KMS-11 (cell line): ENCODE measurements around the gene DLST.

Experiments used
- H2AFZ ChIP-seq: fragments of 200-600 bp; sonication (generic); 2 replicates; pipeline ENCODE4 v1.6.1; 2016; ENCODE audit warnings: antibody characterized with exemption, mixed run types, low read depth
- H3K27ac ChIP-seq: fragments of 200-600 bp; sonication (generic); 2 replicates; pipeline ENCODE4 v1.6.1; 2016; ENCODE audit warnings: mild to moderate bottlenecking, mixed run types
- H3K27me3 ChIP-seq: fragments of 200-600 bp; sonication (generic); 2 replicates; pipeline ENCODE4 v1.6.1; 2017; ENCODE audit warnings: mild to moderate bottlenecking, low read depth, mixed run types, moderate library complexity; ENCODE audit not compliant: insufficient read depth
- H3K36me3 ChIP-seq: fragments of 200-600 bp; sonication (generic); 2 replicates; pipeline ENCODE4 v1.6.1; 2017; ENCODE audit warnings: mild to moderate bottlenecking, mixed run types; ENCODE audit not compliant: insufficient read depth
- H3K4me1 ChIP-seq: fragments of 200-600 bp; sonication (generic); 2 replicates; pipeline ENCODE4 v1.6.1; 2016; ENCODE audit warnings: mild to moderate bottlenecking, low read depth, mixed run types; ENCODE audit not compliant: poor library complexity, severe bottlenecking
- H3K4me2 ChIP-seq: fragments of 200-600 bp; sonication (generic); 2 replicates; pipeline ENCODE4 v1.7.0; 2016; ENCODE audit warnings: mild to moderate bottlenecking, mixed run types
- H3K4me3 ChIP-seq: fragments of 200-600 bp; sonication (generic); IDR thresholded peaks from 2 replicates; pipeline ENCODE4 v1.6.1; 2017; ENCODE audit warnings: low read depth, low read length, mixed read lengths; ENCODE audit not compliant: insufficient read depth
- H3K79me2 ChIP-seq: fragments of 200-600 bp; sonication (generic); 2 replicates; pipeline ENCODE4 v1.6.1; 2016; ENCODE audit warnings: low read depth, mixed run types; ENCODE audit not compliant: insufficient read depth
- H3K9ac ChIP-seq: fragments of 200-600 bp; sonication (generic); 2 replicates; pipeline ENCODE4 v1.6.1; 2016; ENCODE audit warnings: mild to moderate bottlenecking, mixed run types
- H4K20me1 ChIP-seq: fragments of 200-600 bp; sonication (generic); 2 replicates; pipeline ENCODE4 v1.6.1; 2016; ENCODE audit warnings: mild to moderate bottlenecking, mixed run types; ENCODE audit not compliant: insufficient read depth
- TF ChIP-seq, protein P1 (sequence below): fragments of 200-600 bp; sonication (generic); conservative IDR thresholded peaks from 2 replicates; pipeline ENCODE4 v1.6.1; 2017; ENCODE audit warnings: low read depth, mild to moderate bottlenecking, antibody characterized with exemption, low read length, moderate library complexity, mixed read lengths

DLST gene

DNA sequence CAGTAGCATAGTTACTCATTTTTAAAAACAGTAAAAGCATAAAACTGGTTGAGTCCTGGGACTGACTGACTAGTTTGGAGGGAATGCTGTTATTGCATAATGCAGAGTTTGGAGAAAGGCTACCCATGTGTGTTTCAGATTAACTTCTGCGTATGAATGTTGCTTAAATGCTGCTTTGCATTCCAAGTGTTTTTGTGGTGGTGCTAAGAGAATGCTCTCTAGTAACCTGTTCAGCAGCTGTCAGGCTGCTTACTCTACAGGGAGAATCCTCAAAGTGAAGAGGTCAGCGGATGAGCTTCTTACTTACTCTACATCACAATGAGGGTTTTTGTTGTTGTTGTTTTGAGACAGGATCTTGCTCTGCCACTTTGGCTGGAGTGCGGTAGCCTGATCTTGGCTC is 4.3 kb downstream of the DLST start:
- no peaks in the 10 kb centered on the region for H3K36me3 ChIP-seq
- no peak overlapping the region for H3K4me2 ChIP-seq
- H3K4me3 ChIP-seq: no peak overlapping the region
- H3K27me3 ChIP-seq: no peaks in the 10 kb centered on the region
- H3K9ac ChIP-seq: no peak overlapping the region
- peaks cover 9% of the 10 kb centered on the region for H3K4me1 ChIP-seq
- TF ChIP-seq, protein P1, sequence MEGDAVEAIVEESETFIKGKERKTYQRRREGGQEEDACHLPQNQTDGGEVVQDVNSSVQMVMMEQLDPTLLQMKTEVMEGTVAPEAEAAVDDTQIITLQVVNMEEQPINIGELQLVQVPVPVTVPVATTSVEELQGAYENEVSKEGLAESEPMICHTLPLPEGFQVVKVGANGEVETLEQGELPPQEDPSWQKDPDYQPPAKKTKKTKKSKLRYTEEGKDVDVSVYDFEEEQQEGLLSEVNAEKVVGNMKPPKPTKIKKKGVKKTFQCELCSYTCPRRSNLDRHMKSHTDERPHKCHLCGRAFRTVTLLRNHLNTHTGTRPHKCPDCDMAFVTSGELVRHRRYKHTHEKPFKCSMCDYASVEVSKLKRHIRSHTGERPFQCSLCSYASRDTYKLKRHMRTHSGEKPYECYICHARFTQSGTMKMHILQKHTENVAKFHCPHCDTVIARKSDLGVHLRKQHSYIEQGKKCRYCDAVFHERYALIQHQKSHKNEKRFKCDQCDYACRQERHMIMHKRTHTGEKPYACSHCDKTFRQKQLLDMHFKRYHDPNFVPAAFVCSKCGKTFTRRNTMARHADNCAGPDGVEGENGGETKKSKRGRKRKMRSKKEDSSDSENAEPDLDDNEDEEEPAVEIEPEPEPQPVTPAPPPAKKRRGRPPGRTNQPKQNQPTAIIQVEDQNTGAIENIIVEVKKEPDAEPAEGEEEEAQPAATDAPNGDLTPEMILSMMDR: no peak
- H3K79me2 ChIP-seq: peaks cover 44% of the 10 kb centered on the region
- no peak overlapping the region for H2AFZ ChIP-seq
- no peak overlapping the region for H3K27ac ChIP-seq
- H4K20me1 ChIP-seq: no peaks in the 10 kb centered on the region

DNA sequence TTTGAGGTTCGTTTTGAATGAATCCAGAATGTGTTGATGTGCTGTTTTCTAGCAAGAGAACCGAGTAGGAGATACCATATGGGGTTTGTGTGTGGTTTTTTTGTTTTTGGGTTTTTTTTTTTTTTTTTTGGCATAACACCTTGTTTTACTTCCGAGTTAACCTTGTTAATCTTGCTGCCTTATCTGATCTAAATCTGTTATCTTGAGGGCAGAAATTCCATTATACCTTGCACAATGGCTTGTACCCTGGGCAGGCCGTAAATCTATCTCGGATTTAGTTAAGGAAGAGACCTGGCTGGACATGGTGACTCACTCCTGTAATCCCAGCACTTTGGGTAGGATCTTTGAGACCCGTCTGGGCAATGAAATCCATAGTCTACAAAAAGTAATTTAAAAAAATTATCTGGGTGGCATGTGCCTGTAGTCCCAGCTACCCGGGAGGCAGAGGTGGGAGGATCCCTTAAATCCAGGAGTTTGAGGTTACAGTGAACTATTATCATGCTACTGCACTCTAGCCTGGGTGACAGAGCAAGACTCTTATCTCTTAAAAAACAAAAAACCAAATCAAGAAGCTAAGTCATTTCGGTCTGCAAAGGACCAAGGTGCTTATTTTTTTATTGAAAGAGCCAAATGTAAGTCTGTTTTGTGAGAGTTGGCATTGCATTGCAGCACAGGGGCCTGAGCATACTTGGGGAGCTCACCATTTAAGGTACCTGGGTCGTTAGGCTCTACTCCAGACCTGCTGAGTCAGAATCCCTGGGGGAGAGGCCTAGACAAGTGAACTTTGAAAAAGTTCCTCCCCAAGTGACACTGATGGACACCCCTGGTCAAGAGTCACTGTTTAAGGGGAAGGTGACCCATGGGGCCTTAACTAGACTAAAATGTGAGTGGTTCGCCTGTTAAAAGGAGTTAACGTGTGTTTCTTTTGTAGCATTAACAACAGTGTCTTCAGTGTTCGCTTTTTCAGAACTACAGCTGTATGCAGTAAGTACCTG is 6.7 kb downstream of the DLST start:
- Histone ChIP-seq H4K20me1 (no peaks in the 10 kb centered on the region), H3K4me3 (no peak overlapping the region), H3K36me3 (no peaks in the 10 kb centered on the region), H3K27ac (no peak overlapping the region), H3K79me2 (peaks cover 28% of the 10 kb centered on the region), H3K4me1 (peaks cover 4% of the 10 kb centered on the region), H2AFZ (no peak overlapping the region), H3K27me3 (no peaks in the 10 kb centered on the region), H3K9ac (no peak overlapping the region), H3K4me2 (no peak overlapping the region)
- TF ChIP-seq, protein P1: no peak

DNA sequence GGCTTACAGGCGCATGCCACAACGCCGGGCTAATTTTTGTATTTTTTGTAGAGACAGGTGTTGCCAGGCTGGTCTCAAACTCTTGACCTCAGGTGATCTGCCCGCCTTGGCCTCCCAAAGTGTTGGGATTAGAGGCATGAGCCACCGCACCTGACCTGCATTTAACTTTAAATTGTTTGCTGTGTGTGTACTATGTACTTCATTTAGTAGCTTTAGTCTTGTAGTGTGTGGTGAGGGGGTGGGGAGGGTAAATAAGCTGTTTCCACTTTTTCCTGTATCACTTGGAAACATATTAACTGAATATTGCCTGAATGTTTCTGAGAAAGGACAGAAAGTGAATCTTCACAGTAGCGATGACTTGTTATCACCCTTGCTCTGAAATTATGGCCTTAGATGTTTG is 8.5 kb downstream of the DLST start:
- Histone ChIP-seq H3K9ac (no peak overlapping the region), H3K4me1 (no peaks in the 10 kb centered on the region), H3K79me2 (peaks cover 10% of the 10 kb centered on the region; the same call in 1 of the 2 replicates), H4K20me1 (no peaks in the 10 kb centered on the region), H3K4me3 (no peak overlapping the region), H3K36me3 (no peaks in the 10 kb centered on the region), H3K27ac (no peak overlapping the region), H2AFZ (no peak overlapping the region), H3K4me2 (no peak overlapping the region), H3K27me3 (no peaks in the 10 kb centered on the region)
- TF ChIP-seq, protein P1: no peak

DNA sequence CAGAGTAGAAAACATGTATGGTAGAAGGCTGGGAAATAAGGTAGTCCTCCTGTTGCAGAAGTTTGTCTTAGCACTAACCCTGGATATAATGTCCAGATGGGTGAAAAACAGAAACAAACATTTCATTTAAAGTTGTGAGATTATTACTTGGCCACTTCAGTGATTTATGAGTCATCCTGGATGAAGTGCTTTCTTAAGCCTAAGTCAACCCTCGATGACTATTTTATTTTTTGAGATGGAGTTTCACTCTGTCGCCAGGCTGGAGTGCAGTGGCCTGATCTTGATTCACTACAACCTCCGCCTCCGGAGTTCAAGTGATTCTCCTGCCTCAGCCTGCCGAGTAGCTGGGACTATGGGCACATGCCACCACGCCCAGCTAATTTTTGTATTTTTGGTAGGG is 10.2 kb downstream of the DLST start:
- TF ChIP-seq, protein P1: no peak
- H3K9ac ChIP-seq: no peak overlapping the region
- peaks cover 5% of the 10 kb centered on the region; the same call in 1 of the 2 replicates for H3K79me2 ChIP-seq
- no peak overlapping the region for H3K4me2 ChIP-seq
- H2AFZ ChIP-seq: no peak overlapping the region
- H3K36me3 ChIP-seq: no peaks in the 10 kb centered on the region
- no peaks in the 10 kb centered on the region for H3K4me1 ChIP-seq
- H4K20me1 ChIP-seq: no peaks in the 10 kb centered on the region
- no peak overlapping the region for H3K27ac ChIP-seq
- H3K27me3 ChIP-seq: no peaks in the 10 kb centered on the region
- no peak overlapping the region for H3K4me3 ChIP-seq
